ENCODE results near the gene VPS45. TPM values are rescaled to one million over a fixed set of nuclear protein-coding genes. Genes with fewer than 3 reads are reported as not detected.

VPS45 gene
- total and polyA plus RNA-seq, 2 of the 8 experiments (the other 6 are each of a cell fraction or from before 2014, with no cell fraction given): 19.1 to 27.6 TPM

DNA sequence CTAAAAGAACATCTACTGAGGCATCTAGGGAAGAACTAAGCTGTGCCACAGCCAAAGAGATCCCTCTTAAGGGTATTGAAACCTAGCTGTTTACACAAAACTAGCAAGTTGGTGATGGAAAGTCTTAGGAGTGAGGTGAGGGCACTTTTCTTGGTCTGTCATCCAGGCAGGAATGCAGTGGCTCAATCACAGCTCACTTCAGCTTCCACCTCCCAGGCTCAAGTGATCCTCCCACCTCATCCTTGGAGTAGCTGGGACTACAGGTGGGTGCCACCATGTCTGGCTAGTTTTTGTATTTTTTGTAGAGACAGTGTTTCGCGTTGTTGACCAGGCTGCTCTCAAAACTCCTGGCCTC lies 84.6 kb downstream of the VPS45 start:
- TF ChIP-seq SP4 (IDR thresholded peaks at IDR 0.05; ENCODE audit: low read length): no peak
- no peak for TF ChIP-seq HDAC2 (IDR thresholded peaks at IDR 0.05; ENCODE audit: borderline replicate concordance in 1 of 2, low read depth in 2 of 2, low read length in 2 of 2)
- no peak for TF ChIP-seq BCL11A (IDR thresholded peaks at IDR 0.05; ENCODE audit: low read depth in 2 of 2, low read length in 2 of 2)
- TF ChIP-seq SIN3A (conservative IDR thresholded peaks at IDR 0.05 in 1 of 2, IDR thresholded peaks at IDR 0.05 in 1 of 2; ENCODE audit: low read depth in 1 of 2, low read length in 2 of 2): no peak
- ChIA-PET POLR2A (ENCODE audit: partially characterized antibody) (interaction anchor here (0.7 to 6.4 kb wide), 5 partner anchors 11 to 303 kb away, joined by 3 to 87 read pairs (median 5); a partner anchor contains a TSS), CTCF (ENCODE audit: partially characterized antibody) (interaction anchor here (1.0 to 4.1 kb wide), 4 partner anchors 10 to 50 kb away, joined by 3 to 20 read pairs (median 5); no protein-coding TSS in a partner anchor)
- H3K79me1 ChIP-seq (ENCODE audit: low read depth, low read length): no peaks in the 10 kb centered on the region
- peaks cover 0 to 14% (median 5%) of the 10 kb centered on the region in 4 experiments; a peak in 6 of 7 replicates for H3K4me1 ChIP-seq (replicated peaks in 1 of 4; ENCODE audit: control insufficient read depth in 3 of 4, insufficient read depth in 4 of 4, low read length in 3 of 4)
- WGBS, 2 experiments (ENCODE audit: extremely low coverage in 1 of 2, insufficient coverage in 1 of 2, insufficient read length in 1 of 2, insufficient replicate concordance in 2 of 2, low coverage in 1 of 2, low lambda C conversion rate in 2 of 2, missing lambda C conversion rate in 1 of 2): 86% methylated on average over 2 of the region's 2 CpGs; no CpG with 5 or more reads in 1 of the 2 experiments
- no peak for FAIRE-seq
- H3K4me3 ChIP-seq (ENCODE audit: extremely low read depth in 1 of 4, insufficient read depth in 2 of 4, low read depth in 3 of 4, low read length in 4 of 4): peak overlapping the region in 1 of 4 experiments; percentile 99; a peak in 1 of 8 replicates
- no peak overlapping the region for H4K91ac ChIP-seq (replicated peaks; ENCODE audit: insufficient read length, low read length)
- H3K79me2 ChIP-seq (ENCODE audit: control insufficient read depth in 1 of 2, insufficient read depth in 2 of 2, low read length in 2 of 2): peaks cover 0 to 19% of the 10 kb centered on the region in 2 experiments; a peak in 2 of 4 replicates
- no peak overlapping the region for H3K9ac ChIP-seq (replicated peaks in 1 of 4; ENCODE audit: extremely low read depth in 1 of 4, low read depth in 3 of 4, low read length in 3 of 4)
- peaks cover 7 to 39% (median 30%) of the 10 kb centered on the region in 4 experiments; a peak in 6 of 8 replicates for H3K36me3 ChIP-seq (ENCODE audit: control insufficient read depth in 2 of 4, insufficient read depth in 4 of 4, low read length in 3 of 4)
- H3K27me3 ChIP-seq (replicated peaks in 1 of 4; ENCODE audit: control insufficient read depth in 3 of 4, extremely low read depth in 1 of 4, insufficient read depth in 3 of 4, low read length in 3 of 4): peaks cover 0 to 2% (median 0%) of the 10 kb centered on the region in 4 experiments; a peak in 1 of 7 replicates
- no peak overlapping the region for H3K4ac ChIP-seq (replicated peaks; ENCODE audit: insufficient read length, low read depth, low read length)
- H4K20me1 ChIP-seq (replicated peaks in 1 of 2; ENCODE audit: control insufficient read depth in 1 of 2, insufficient read depth in 2 of 2, low read length in 2 of 2): peaks cover 0 to 5% of the 10 kb centered on the region in 2 experiments
- no peak overlapping the region for H2BK120ac ChIP-seq (replicated peaks; ENCODE audit: low read depth, low read length)
- H2BK20ac ChIP-seq (ENCODE audit: low read length): no peak overlapping the region
- DNase-seq (ENCODE audit: low read depth in 1 of 2, low spot score in 2 of 2): no peak
- H3K18ac ChIP-seq (ENCODE audit: extremely low read depth, low read length): no peak overlapping the region
- H2BK12ac ChIP-seq (ENCODE audit: low read depth, low read length): no peak overlapping the region
- no peak overlapping the region for H3K23ac ChIP-seq (ENCODE audit: insufficient read length)
- no peak overlapping the region for H2AK5ac ChIP-seq (ENCODE audit: low read depth, low read length)
- H3K4me2 ChIP-seq (ENCODE audit: insufficient read depth in 1 of 2, low read depth in 2 of 2, low read length in 2 of 2): peak overlapping the region in 1 of 2 experiments; percentile 86; a peak in 2 of 4 replicates
- H2BK5ac ChIP-seq (ENCODE audit: low read depth, low read length): no peak overlapping the region
- H3K56ac ChIP-seq (replicated peaks; ENCODE audit: insufficient read length, low read depth, low read length): no peak overlapping the region
- no peak overlapping the region for H3K27ac ChIP-seq (ENCODE audit: low read depth, low read length)
- H3K23me2 ChIP-seq (ENCODE audit: low read depth, low read length): peaks cover 14% of the 10 kb centered on the region
- no peaks in the 10 kb centered on the region for H3K9me3 ChIP-seq (ENCODE audit: insufficient read depth in 2 of 2, low read depth in 1 of 2, low read length in 1 of 2)
- no peak overlapping the region for H4K8ac ChIP-seq (ENCODE audit: extremely low read depth, insufficient read depth, low read length)
- no peak overlapping the region for H2AFZ ChIP-seq (ENCODE audit: low read length)
- H2BK15ac ChIP-seq (ENCODE audit: low read length): no peak overlapping the region
- H3K14ac ChIP-seq (ENCODE audit: insufficient read length): no peak overlapping the region
- no peak overlapping the region for H4K5ac ChIP-seq (ENCODE audit: insufficient read length, low read depth, low read length)

Data from H1 (cell line).